GM12864 (cell line): Measurements from ENCODE around the gene CPXM2.
"Not testable (repeated sequence)": the region's sequence is repeated elsewhere in the genome, so short reads cannot be mapped to it uniquely, and the experiment has no call there.

Source experiments
- DNase-seq: peaks from one replicate; pipeline ENCODE4 v3.0.0-alpha.2; 2011; ENCODE audit warnings: low read depth
- H3K4me3 ChIP-seq: 2 replicates; pipeline ENCODE4 v1.5.1; 2011; ENCODE audit warnings: mild to moderate bottlenecking, low read depth, low read length, control low read depth
- TF ChIP-seq, protein P1 (sequence below): IDR thresholded peaks from 2 replicates; pipeline ENCODE4 v1.5.1; 2011; ENCODE audit warnings: low read depth, mild to moderate bottlenecking, moderate library complexity, low read length, control low read depth, inconsistent platforms; ENCODE audit errors: missing control alignments

CPXM2 gene

DNA sequence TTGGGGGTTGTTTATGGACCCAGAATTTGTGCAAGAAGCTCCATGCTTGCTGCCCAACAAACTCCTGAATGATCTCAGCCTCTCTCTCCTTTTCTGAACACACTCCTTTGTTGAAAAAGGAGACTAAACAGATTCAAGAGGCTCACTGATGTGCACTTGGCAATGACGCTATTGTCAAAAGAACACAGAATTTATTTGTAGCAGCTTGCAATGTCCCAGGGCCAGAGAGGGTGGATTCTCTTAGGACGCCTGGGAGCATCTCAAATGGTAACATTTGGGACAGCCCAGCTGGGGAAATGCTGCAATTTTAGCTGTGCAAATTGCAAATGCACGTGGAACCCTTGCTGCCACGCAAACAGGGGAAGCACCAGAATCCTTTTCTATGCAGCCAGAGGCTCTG lies 145.5 kb downstream of the CPXM2 start:
- DNase-seq, result no peak
- TF ChIP-seq, protein P1, sequence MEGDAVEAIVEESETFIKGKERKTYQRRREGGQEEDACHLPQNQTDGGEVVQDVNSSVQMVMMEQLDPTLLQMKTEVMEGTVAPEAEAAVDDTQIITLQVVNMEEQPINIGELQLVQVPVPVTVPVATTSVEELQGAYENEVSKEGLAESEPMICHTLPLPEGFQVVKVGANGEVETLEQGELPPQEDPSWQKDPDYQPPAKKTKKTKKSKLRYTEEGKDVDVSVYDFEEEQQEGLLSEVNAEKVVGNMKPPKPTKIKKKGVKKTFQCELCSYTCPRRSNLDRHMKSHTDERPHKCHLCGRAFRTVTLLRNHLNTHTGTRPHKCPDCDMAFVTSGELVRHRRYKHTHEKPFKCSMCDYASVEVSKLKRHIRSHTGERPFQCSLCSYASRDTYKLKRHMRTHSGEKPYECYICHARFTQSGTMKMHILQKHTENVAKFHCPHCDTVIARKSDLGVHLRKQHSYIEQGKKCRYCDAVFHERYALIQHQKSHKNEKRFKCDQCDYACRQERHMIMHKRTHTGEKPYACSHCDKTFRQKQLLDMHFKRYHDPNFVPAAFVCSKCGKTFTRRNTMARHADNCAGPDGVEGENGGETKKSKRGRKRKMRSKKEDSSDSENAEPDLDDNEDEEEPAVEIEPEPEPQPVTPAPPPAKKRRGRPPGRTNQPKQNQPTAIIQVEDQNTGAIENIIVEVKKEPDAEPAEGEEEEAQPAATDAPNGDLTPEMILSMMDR, result no peak
- no peak overlapping the region for H3K4me3 ChIP-seq

DNA sequence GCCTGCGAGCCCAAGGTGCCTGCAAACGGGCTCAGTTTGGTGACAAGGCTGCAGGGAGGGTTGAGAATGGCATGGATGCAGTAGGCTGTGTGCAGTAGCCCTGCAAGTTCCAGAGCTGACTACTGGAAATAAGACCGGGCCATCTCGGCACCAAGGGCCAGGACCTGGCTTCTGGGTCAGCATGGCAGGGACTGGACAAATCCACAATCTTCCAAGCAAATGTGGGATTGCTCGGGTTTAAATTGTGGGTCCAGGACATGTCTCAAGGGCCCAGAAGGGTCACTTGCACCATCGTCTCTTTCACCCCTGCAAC lies 147.4 kb downstream of the CPXM2 start:
- no peak overlapping the region for H3K4me3 ChIP-seq
- TF ChIP-seq, protein P1, result no peak
- no peak for DNase-seq

DNA sequence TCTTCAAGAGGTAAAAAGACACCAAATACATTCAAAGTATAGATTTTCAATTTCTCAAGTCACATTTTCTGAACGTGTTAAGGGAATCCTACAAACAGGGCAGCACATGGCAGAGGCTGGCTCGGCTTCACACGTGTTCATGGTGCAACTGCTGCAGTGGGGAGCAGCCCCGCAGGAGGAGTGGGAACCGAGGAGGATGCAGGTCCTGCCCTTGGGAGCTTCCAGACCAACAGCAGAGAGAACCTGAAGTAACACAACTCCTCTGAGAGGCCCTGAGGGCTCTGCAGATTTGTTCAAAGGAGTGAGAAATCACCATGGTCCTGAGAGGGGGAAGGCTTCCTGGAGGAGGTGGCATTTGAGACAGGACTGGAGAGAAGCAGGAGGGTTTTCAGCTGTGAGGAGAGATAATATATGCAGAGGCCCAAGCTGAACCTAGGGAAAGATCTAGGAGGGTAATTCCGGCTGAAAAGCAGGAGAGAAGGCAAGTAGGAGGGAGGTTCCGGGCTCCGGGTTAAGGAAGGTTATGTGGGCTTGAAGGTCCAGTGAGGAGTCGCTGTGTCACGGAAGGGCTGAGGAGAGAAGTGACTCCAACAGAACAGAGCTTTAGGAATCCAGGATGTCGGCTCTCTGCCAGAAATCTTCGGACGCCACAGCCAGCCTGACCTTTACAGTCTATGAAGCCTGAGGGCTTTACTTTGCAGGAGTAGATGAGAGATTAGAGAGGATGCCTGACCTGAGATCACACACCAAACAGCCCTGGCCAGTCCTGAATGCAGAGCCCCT lies 148.0 kb downstream of the CPXM2 start:
- DNase-seq, result no peak
- TF ChIP-seq, protein P1, result no peak

DNA sequence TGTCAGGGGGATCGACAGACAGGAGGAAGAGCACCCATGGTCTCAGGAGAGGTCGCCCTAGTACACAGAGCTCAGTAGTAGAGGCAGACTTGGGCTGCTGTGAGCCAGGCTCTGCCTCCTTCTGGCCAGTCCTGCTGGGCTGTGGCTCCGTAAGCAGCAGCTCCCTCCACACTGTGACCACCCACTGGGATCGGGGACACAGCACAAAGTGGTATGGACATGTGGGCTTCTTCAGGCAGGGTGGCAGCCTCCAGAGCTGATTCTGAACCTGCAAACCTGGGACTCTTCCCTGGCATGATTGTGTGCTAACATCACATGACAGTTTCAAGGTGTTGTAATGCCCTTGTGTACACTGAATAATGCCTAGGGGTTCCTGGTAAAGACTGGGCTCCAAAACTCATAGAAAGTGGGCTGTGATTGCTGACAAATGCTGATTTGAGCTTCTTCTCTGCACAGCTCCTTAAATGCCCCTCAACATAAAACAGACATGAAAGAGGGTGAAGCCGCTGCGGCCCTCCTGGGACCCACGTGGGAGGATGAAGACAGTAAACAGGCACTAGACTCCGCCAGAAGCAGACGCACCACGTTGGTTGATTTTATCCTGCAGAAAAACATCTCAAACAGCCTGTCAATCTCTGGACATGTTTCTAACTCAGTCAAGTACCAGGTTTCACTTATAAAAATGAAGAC lies 148.7 kb downstream of the CPXM2 start:
- DNase-seq, result no peak
- TF ChIP-seq, protein P1, result no peak

More for the DNA sequence above, 148.0 kb downstream of the CPXM2 start:
- H3K4me3 ChIP-seq, result no peak overlapping the region

DNA sequence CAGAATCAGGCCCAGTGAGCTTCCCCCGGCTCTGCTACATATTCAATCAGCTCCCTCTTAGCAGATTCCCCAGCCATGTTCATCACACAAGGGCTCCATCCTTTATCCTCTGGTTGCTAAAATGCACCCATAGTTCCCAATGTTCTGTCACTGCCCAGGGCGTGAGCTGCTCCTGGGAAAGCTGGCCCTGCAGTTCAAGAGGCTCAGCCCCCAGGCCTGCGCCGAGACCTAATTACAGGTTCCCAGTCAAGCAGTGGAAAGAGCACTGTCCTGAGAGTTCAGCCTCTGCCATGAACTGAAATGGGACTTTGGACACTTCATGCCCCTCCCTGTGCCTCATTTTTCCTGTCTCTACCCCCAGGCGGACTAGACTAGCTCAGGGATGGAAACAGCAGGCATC lies 149.9 kb downstream of the CPXM2 start:
- TF ChIP-seq, protein P1, result no peak
- no peak overlapping the region for H3K4me3 ChIP-seq
- no peak for DNase-seq

More for the DNA sequence above, 148.7 kb downstream of the CPXM2 start:
- no peak overlapping the region for H3K4me3 ChIP-seq

DNA sequence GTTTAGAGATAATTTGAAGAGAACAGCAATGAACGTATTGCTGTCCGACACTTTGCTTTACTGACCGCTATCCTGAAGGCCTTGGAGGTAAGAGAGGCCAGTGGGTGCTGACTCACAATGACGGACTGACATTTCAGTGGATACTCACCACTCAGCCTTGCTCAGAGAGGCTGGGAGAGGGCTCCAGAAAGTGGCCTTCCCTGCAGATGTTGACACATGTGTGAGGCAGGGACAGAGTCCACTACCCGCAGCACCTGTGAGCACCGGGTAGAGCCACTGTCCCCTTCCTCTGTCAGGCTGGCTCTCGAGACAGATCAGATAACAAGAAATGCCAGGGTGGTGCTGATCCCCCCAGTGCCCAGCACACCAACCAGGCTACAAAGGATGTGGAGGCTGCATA lies 150.5 kb downstream of the CPXM2 start:
- TF ChIP-seq, protein P1, result no peak
- DNase-seq, result no peak

DNA sequence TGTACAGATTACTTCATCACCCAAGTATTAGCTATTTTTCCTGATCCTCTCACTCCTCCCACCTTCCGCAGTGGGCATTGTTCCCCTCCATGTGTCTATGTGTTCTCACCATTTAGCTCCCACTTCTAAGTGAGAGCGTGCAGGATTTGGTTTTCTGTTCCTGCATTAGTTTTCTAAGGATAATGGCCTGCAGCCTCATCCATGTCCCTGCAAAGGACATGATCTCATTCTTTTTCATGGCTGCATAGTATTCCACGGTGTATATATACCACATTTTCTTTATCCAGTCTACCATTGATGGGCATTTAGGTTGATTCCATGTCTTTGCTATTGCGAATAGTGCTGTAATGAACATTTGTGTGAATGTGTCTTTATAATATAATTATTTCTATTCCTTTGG lies 154.7 kb downstream of the CPXM2 start:
- not testable (repeated sequence) for DNase-seq, H3K4me3 ChIP-seq

More for the DNA sequence above, 150.5 kb downstream of the CPXM2 start:
- H3K4me3 ChIP-seq, result no peak overlapping the region
